Measurements from ENCODE around the gene CAD.
"Not testable (repeated sequence)": the region's sequence is repeated elsewhere in the genome, so short reads cannot be mapped to it uniquely, and the experiment has no call there.

Gene CAD

GRCh38 chr2:27271631-27272340 is 54.6 kb downstream of the CAD start:
- no peaks in the 10 kb centered on the region for H3K36me3 ChIP-seq (ENCODE audit: control insufficient read depth in 4 of 4, insufficient read depth in 4 of 4, low read length in 3 of 4)
- H3K27ac ChIP-seq (ENCODE audit: insufficient read depth in 1 of 2, low read depth in 1 of 2, low read length in 2 of 2, poor library complexity in 1 of 2, severe bottlenecking in 2 of 2), result no peak overlapping the region
- DNase-seq, result no peak
- 96% methylated on average over 6 of the region's 11 CpGs for WGBS (ENCODE audit: insufficient coverage)
- peaks cover 0 to 5% (median 2%) of the 10 kb centered on the region in 5 experiments for H3K27me3 ChIP-seq (replicated peaks in 2 of 5; ENCODE audit: control insufficient read depth in 4 of 5, insufficient read depth in 5 of 5, low read length in 4 of 5)
- no peak overlapping the region for H3K4me3 ChIP-seq (ENCODE audit: control insufficient read depth in 1 of 7, extremely low read depth in 1 of 7, insufficient read depth in 4 of 7, low read depth in 2 of 7, low read length in 6 of 7)
- peaks cover 0 to 5% (median 2%) of the 10 kb centered on the region in 4 experiments for H3K4me1 ChIP-seq (ENCODE audit: control extremely low read depth in 1 of 4, control insufficient read depth in 4 of 4, insufficient read depth in 4 of 4, low read length in 3 of 4)
- no peaks in the 10 kb centered on the region for H3K9me3 ChIP-seq (ENCODE audit: control extremely low read depth in 1 of 5, control insufficient read depth in 4 of 5, insufficient read depth in 2 of 5, low read depth in 1 of 5, low read length in 4 of 5)
- ChIA-PET CTCF (interaction anchor here (1.0 to 3.0 kb wide), 8 partner anchors 8 to 23 kb away, joined by 3 to 25 read pairs (median 6); partner anchors contain the start of genes SLC30A3 and TRIM54), POLR2A (no interaction called here)

GRCh38 chr2:27272537-27273522 is 55.7 kb downstream of the CAD start:
- CTCF ChIA-PET, result interaction anchor here (1.0 to 3.0 kb wide), 6 partner anchors 9 to 30 kb away, joined by 3 to 25 read pairs (median 7); partner anchors contain the start of genes SLC30A3 and TRIM54
- H3K9me3 ChIP-seq (ENCODE audit: control extremely low read depth in 1 of 5, control insufficient read depth in 4 of 5, insufficient read depth in 2 of 5, low read depth in 1 of 5, low read length in 4 of 5); H3K27me3 ChIP-seq (replicated peaks in 2 of 5; ENCODE audit: control insufficient read depth in 4 of 5, insufficient read depth in 5 of 5, low read length in 4 of 5); H3K4me1 ChIP-seq (ENCODE audit: control extremely low read depth in 1 of 4, control insufficient read depth in 4 of 4, insufficient read depth in 4 of 4, low read length in 3 of 4); H3K4me3 ChIP-seq (ENCODE audit: control insufficient read depth in 1 of 7, extremely low read depth in 1 of 7, insufficient read depth in 4 of 7, low read depth in 2 of 7, low read length in 6 of 7); H3K27ac ChIP-seq (ENCODE audit: insufficient read depth in 1 of 2, low read depth in 1 of 2, low read length in 2 of 2, poor library complexity in 1 of 2, severe bottlenecking in 2 of 2); DNase-seq; POLR2A ChIA-PET; H3K36me3 ChIP-seq (ENCODE audit: control insufficient read depth in 4 of 4, insufficient read depth in 4 of 4, low read length in 3 of 4): not testable (repeated sequence)
- 96% methylated on average over 11 of the region's 15 CpGs for WGBS (ENCODE audit: insufficient coverage)

GRCh38 chr2:27275211-27276150 is 58.3 kb downstream of the CAD start, which contains the start of gene DNAJC5G:
Gene DNAJC5G, plus strand, starts transcription at chr2:27275433. Its CDS starts 1,296 bp downstream, at chr2:27276729.
- H3K9me3 ChIP-seq (ENCODE audit: control extremely low read depth in 1 of 5, control insufficient read depth in 4 of 5, insufficient read depth in 2 of 5, low read depth in 1 of 5, low read length in 4 of 5), result no peaks in the 10 kb centered on the region
- ChIA-PET POLR2A (interaction anchor here (0.6 kb wide), 1 partner anchor 101 kb away, joined by 3 read pairs; no protein-coding TSS in a partner anchor), CTCF (interaction anchor here (1.0 to 10.9 kb wide), 4 partner anchors 10 to 28 kb away, joined by 3 to 119 read pairs (median 4); partner anchors contain the start of gene SLC30A3)
- no peak for DNase-seq
- no peak within 1 kb of the TSS for H3K4me3 ChIP-seq (ENCODE audit: control insufficient read depth in 1 of 7, extremely low read depth in 1 of 7, insufficient read depth in 4 of 7, low read depth in 2 of 7, low read length in 6 of 7)
- H3K27me3 ChIP-seq (replicated peaks in 2 of 5; ENCODE audit: control insufficient read depth in 4 of 5, insufficient read depth in 5 of 5, low read length in 4 of 5), result peaks cover 0 to 7% (median 0%) of the 10 kb centered on the region in 5 experiments
- H3K4me1 ChIP-seq (ENCODE audit: control extremely low read depth in 1 of 4, control insufficient read depth in 4 of 4, insufficient read depth in 4 of 4, low read length in 3 of 4), result peaks cover 0 to 4% (median 2%) of the 10 kb centered on the region in 4 experiments
- no peak within 1 kb of the TSS for H3K27ac ChIP-seq (ENCODE audit: insufficient read depth in 1 of 2, low read depth in 1 of 2, low read length in 2 of 2, poor library complexity in 1 of 2, severe bottlenecking in 2 of 2)
- H3K36me3 ChIP-seq (ENCODE audit: control insufficient read depth in 4 of 4, insufficient read depth in 4 of 4, low read length in 3 of 4), result no peaks in the 10 kb centered on the region
- WGBS (ENCODE audit: insufficient coverage), result 95% methylated on average over 32 of the region's 39 CpGs

- H3K4me3 ChIP-seq (ENCODE audit: control insufficient read depth in 1 of 7, extremely low read depth in 1 of 7, insufficient read depth in 4 of 7, low read depth in 2 of 7, low read length in 6 of 7), result no peak overlapping the region
- H3K9me3 ChIP-seq (ENCODE audit: control extremely low read depth in 1 of 5, control insufficient read depth in 4 of 5, insufficient read depth in 2 of 5, low read depth in 1 of 5, low read length in 4 of 5), result no peaks in the 10 kb centered on the region
- peaks cover 0 to 9% (median 0%) of the 10 kb centered on the region in 5 experiments for H3K27me3 ChIP-seq (replicated peaks in 2 of 5; ENCODE audit: control insufficient read depth in 4 of 5, insufficient read depth in 5 of 5, low read length in 4 of 5)
- H3K27ac ChIP-seq (ENCODE audit: insufficient read depth in 1 of 2, low read depth in 1 of 2, low read length in 2 of 2, poor library complexity in 1 of 2, severe bottlenecking in 2 of 2), result no peak overlapping the region
- H3K4me1 ChIP-seq (ENCODE audit: control extremely low read depth in 1 of 4, control insufficient read depth in 4 of 4, insufficient read depth in 4 of 4, low read length in 3 of 4), result no peaks in the 10 kb centered on the region
- ChIA-PET POLR2A (no interaction called here), CTCF (interaction anchor here (2.2 to 10.9 kb wide), 6 partner anchors 7 to 36 kb away, joined by 6 to 119 read pairs (median 30); partner anchors contain the start of gene SLC30A3)
- WGBS (ENCODE audit: insufficient coverage), result 100% methylated on average over 1 of the region's 1 CpG
- DNase-seq, result no peak
- no peaks in the 10 kb centered on the region for H3K36me3 ChIP-seq (ENCODE audit: control insufficient read depth in 4 of 4, insufficient read depth in 4 of 4, low read length in 3 of 4)
Observed at GRCh38 chr2:27278010-27278409, 60.8 kb downstream of the CAD start.

GRCh38 chr2:27280826-27281225 is 63.7 kb downstream of the CAD start:
- Histone ChIP-seq H3K27me3 (replicated peaks in 2 of 5; ENCODE audit: control insufficient read depth in 4 of 5, insufficient read depth in 5 of 5, low read length in 4 of 5) (peaks cover 0 to 5% (median 0%) of the 10 kb centered on the region in 5 experiments), H3K4me1 (ENCODE audit: control extremely low read depth in 1 of 4, control insufficient read depth in 4 of 4, insufficient read depth in 4 of 4, low read length in 3 of 4) (no peaks in the 10 kb centered on the region), H3K4me3 (ENCODE audit: control insufficient read depth in 1 of 7, extremely low read depth in 1 of 7, insufficient read depth in 4 of 7, low read depth in 2 of 7, low read length in 6 of 7) (no peak overlapping the region), H3K27ac (ENCODE audit: insufficient read depth in 1 of 2, low read depth in 1 of 2, low read length in 2 of 2, poor library complexity in 1 of 2, severe bottlenecking in 2 of 2) (no peak overlapping the region), H3K36me3 (ENCODE audit: control insufficient read depth in 4 of 4, insufficient read depth in 4 of 4, low read length in 3 of 4) (no peaks in the 10 kb centered on the region), H3K9me3 (ENCODE audit: control extremely low read depth in 1 of 5, control insufficient read depth in 4 of 5, insufficient read depth in 2 of 5, low read depth in 1 of 5, low read length in 4 of 5) (no peaks in the 10 kb centered on the region)
- WGBS (ENCODE audit: insufficient coverage), result 96% methylated on average over 3 of the region's 3 CpGs
- no peak for DNase-seq
- ChIA-PET CTCF (interaction anchor here (1.1 to 10.9 kb wide), 13 partner anchors 8 to 194 kb away, joined by 3 to 119 read pairs (median 8); partner anchors contain the start of genes KHK and SLC30A3), POLR2A (interaction anchor here (1.2 kb wide), 1 partner anchor 18 kb away, joined by 4 read pairs; no protein-coding TSS in a partner anchor)

GRCh38 chr2:27281442-27281841 is 64.3 kb downstream of the CAD start:
- POLR2A ChIA-PET, result no interaction called here
- H3K27me3 ChIP-seq (replicated peaks in 2 of 5; ENCODE audit: control insufficient read depth in 4 of 5, insufficient read depth in 5 of 5, low read length in 4 of 5), result peaks cover 0 to 5% (median 0%) of the 10 kb centered on the region in 5 experiments

More at GRCh38 chr2:27281442-27281841, 64.3 kb downstream of the CAD start:
- CTCF ChIA-PET, result interaction anchor here (1.1 to 10.9 kb wide), 12 partner anchors 8 to 194 kb away, joined by 3 to 119 read pairs (median 14); partner anchors contain the start of genes KHK, MPV17 and SLC30A3
- 89% methylated on average over 3 of the region's 3 CpGs for whole genome bisulfite sequencing (ENCODE audit: insufficient coverage)
- Histone ChIP-seq H3K27ac (ENCODE audit: insufficient read depth in 1 of 2, low read depth in 1 of 2, low read length in 2 of 2, poor library complexity in 1 of 2, severe bottlenecking in 2 of 2) (no peak overlapping the region), H3K4me1 (ENCODE audit: control extremely low read depth in 1 of 4, control insufficient read depth in 4 of 4, insufficient read depth in 4 of 4, low read length in 3 of 4) (no peaks in the 10 kb centered on the region), H3K36me3 (ENCODE audit: control insufficient read depth in 4 of 4, insufficient read depth in 4 of 4, low read length in 3 of 4) (no peaks in the 10 kb centered on the region), H3K9me3 (ENCODE audit: control extremely low read depth in 1 of 5, control insufficient read depth in 4 of 5, insufficient read depth in 2 of 5, low read depth in 1 of 5, low read length in 4 of 5) (no peaks in the 10 kb centered on the region), H3K4me3 (ENCODE audit: control insufficient read depth in 1 of 7, extremely low read depth in 1 of 7, insufficient read depth in 4 of 7, low read depth in 2 of 7, low read length in 6 of 7) (no peak overlapping the region)
- no peak for DNase-seq

Measured in common myeloid progenitor, CD34-positive (primary cell).